K562 (cell line): ENCODE measurements around the gene RNF213. TPM values are rescaled to one million over a fixed set of nuclear protein-coding genes. Genes with fewer than 3 reads are reported as not detected.

Experiments
- ATAC-seq: fragments of 200-7000 bp; cut with Tn5 transposase; 3 replicates; pipeline ENCODE4 v1.9.1; 2020; ENCODE audit warnings: moderate library complexity
- BruUV-seq: library from RNA; stranded (reverse); fragments of 400-500 nt; replicated peaks from 2 replicates; lab custom pipeline; 2021; lab: Mats Ljungman, UMichigan
- CTCF ChIA-PET: fragments of 300-600 bp; formaldehyde crosslinking; extraction: SDS; loops from one replicate; lab custom pipeline; 2021; ENCODE audit warnings: low intra/inter-chr PET ratio; lab: Yijun Ruan, JAX
- POLR2A ChIA-PET: fragments of 300-600, 350-650 bp; sonication (Branson Sonifier 250); formaldehyde crosslinking; extraction: SDS; loops from one replicate; lab custom pipeline; 2021; ENCODE audit warnings: antibody characterized with exemption, inconsistent platforms; lab: Yijun Ruan, JAX
- DNase-seq, 4 experiments: peaks; one replicate each; pipeline versions ENCODE4 v3.0.0 to v3.0.0-alpha.2; 2011 to 2018; ENCODE audit warnings: low spot score in 3 of 4, mixed read lengths in 3 of 4; ENCODE audit errors: extremely low read depth in 1 of 4
- FAIRE-seq: peaks from 2 replicates; lab custom pipeline; 2011; peaks lifted over from hg19 to GRCh38; lab: Jason Lieb, UNC
- H2AFZ ChIP-seq: 2 replicates; pipeline ENCODE4 v1.6.0; 2011; ENCODE audit warnings: low read depth, low read length, control low read depth, inconsistent platforms
- H3K27ac ChIP-seq: fragments of 200-600 bp; 3 replicates; pipeline ENCODE4 v1.8.0; 2011; ENCODE audit warnings: low read depth, mild to moderate bottlenecking, control low read depth, inconsistent platforms, low read length, moderate library complexity, mixed read lengths; ENCODE audit errors: extremely low read depth
- H3K27me3 ChIP-seq, 2 experiments: fragments of 300-600 bp in 1 of 2; 2 replicates in 1 of 2; 3 replicates in 1 of 2; pipeline versions ENCODE4 v1.6.0 to v1.8.0; 2011; ENCODE audit warnings: inconsistent platforms in 2 of 2, low read length in 2 of 2, mild to moderate bottlenecking in 1 of 2, mixed read lengths in 1 of 2, moderate library complexity in 1 of 2; ENCODE audit not compliant: control insufficient read depth in 2 of 2, insufficient read depth in 2 of 2
- H3K36me3 ChIP-seq: fragments of 300-600 bp; 3 replicates; pipeline ENCODE4 v1.8.0; 2011; ENCODE audit warnings: mild to moderate bottlenecking, low read length, inconsistent platforms; ENCODE audit not compliant: control insufficient read depth, insufficient read depth
- H3K4me1 ChIP-seq, 2 experiments: fragments of 200-600 bp in 1 of 2; replicated peaks in 1 of 2; 2 replicates in 1 of 2; 3 replicates in 1 of 2; pipeline versions ENCODE4 v1.5.1 to v1.8.0; 2011; ENCODE audit warnings: inconsistent platforms in 2 of 2, low read length in 2 of 2, mild to moderate bottlenecking in 1 of 2, mixed read lengths in 1 of 2, moderate library complexity in 1 of 2; ENCODE audit not compliant: control insufficient read depth in 2 of 2, insufficient read depth in 2 of 2
- H3K4me2 ChIP-seq: 2 replicates; pipeline ENCODE4 v1.6.1; 2011; ENCODE audit warnings: low read length, control low read depth, inconsistent platforms, mixed read lengths; ENCODE audit not compliant: insufficient read depth
- H3K4me3 ChIP-seq: fragments of 200-600 bp; sonication (generic), shearing (Covaris generic); 2 replicates; pipeline ENCODE4 v1.5.1; 2016; ENCODE audit warnings: control low read depth, inconsistent platforms
- H3K79me2 ChIP-seq: fragments of 200-600 bp; 3 replicates; pipeline ENCODE4 v1.8.0; 2011; ENCODE audit warnings: low read length, inconsistent platforms; ENCODE audit not compliant: control insufficient read depth, insufficient read depth
- H3K9ac ChIP-seq, 2 experiments: 2 replicates each; pipeline versions ENCODE4 v1.6.0 to v1.6.1; 2011; ENCODE audit warnings: low read depth in 2 of 2, low read length in 2 of 2, control low read depth in 1 of 2, inconsistent platforms in 1 of 2, mild to moderate bottlenecking in 1 of 2, mixed read lengths in 1 of 2; ENCODE audit not compliant: insufficient read depth in 1 of 2
- H3K9me1 ChIP-seq: one replicate; pipeline ENCODE4 v1.6.0; 2011; ENCODE audit warnings: inconsistent platforms, mild to moderate bottlenecking, low read length, moderate library complexity; ENCODE audit not compliant: control insufficient read depth, insufficient read depth
- H3K9me3 ChIP-seq: replicated peaks from 2 replicates; pipeline ENCODE4 v1.5.1; 2011; ENCODE audit warnings: low read depth, low read length, inconsistent platforms; ENCODE audit not compliant: control insufficient read depth, insufficient read depth
- H4K20me1 ChIP-seq: replicated peaks from 2 replicates; pipeline ENCODE4 v1.6.1; 2011; ENCODE audit warnings: low read length, inconsistent platforms, mixed read lengths; ENCODE audit not compliant: control insufficient read depth, insufficient read depth
- AFF1 ChIP-seq, 2 experiments: fragments of 450-650 bp; IDR thresholded peaks; 2 replicates each; pipeline ENCODE4 v1.6.1; 2018; ENCODE audit warnings: mild to moderate bottlenecking in 2 of 2, low read depth in 1 of 2; ENCODE audit not compliant: partially characterized antibody in 2 of 2
- CBX5 ChIP-seq: IDR thresholded peaks from 2 replicates; pipeline ENCODE4 v1.6.1; 2014; ENCODE audit warnings: low read depth, borderline replicate concordance
- CREB5 ChIP-seq: fragments of 250-450 bp; sonication (Bioruptor Pico); IDR thresholded peaks from 2 replicates; pipeline ENCODE4 v1.5.0; 2020; ENCODE audit warnings: mild to moderate bottlenecking
- NCOA1 ChIP-seq: fragments of 450-650 bp; IDR thresholded peaks from 2 replicates; pipeline ENCODE4 v1.6.1; 2016; ENCODE audit warnings: low read depth
- POLR3A ChIP-seq: IDR thresholded peaks from 2 replicates; pipeline ENCODE4 v1.6.1; 2011; ENCODE audit warnings: borderline replicate concordance, mild to moderate bottlenecking, moderate library complexity; ENCODE audit not compliant: insufficient read length, insufficient read depth; ENCODE audit errors: extremely low read depth
- RB1 ChIP-seq: fragments of 450-650 bp; IDR thresholded peaks from 2 replicates; pipeline ENCODE4 v1.6.1; 2017; ENCODE audit warnings: low read depth, mild to moderate bottlenecking
- TCF15 ChIP-seq: fragments of 250-450 bp; sonication (Bioruptor Pico); IDR thresholded peaks from 2 replicates; pipeline ENCODE4 v1.8.0; 2022; ENCODE audit warnings: moderate library complexity, mild to moderate bottlenecking, inconsistent platforms
- VEZF1 ChIP-seq: fragments of 200-800 bp; sonication (Bioruptor generic); IDR thresholded peaks from 2 replicates; pipeline ENCODE4 v1.6.1; 2017; ENCODE audit warnings: missing genetic modification characterization, missing compliant biosample characterization
- XRCC4 ChIP-seq: IDR thresholded peaks from one replicate; pipeline ENCODE4 v1.6.1; 2011; ENCODE audit not compliant: insufficient read depth, insufficient read length; ENCODE audit errors: extremely low read depth
- ZNF143 ChIP-seq: sonication (generic); formaldehyde crosslinking; IDR thresholded peaks from 2 replicates; pipeline ENCODE4 v1.9.0; 2022; ENCODE audit warnings: mild to moderate bottlenecking, missing genetic modification reagents
- ZNF217 ChIP-seq: sonication (generic); formaldehyde crosslinking; IDR thresholded peaks from 2 replicates; pipeline ENCODE4 v1.8.0; 2022; ENCODE audit warnings: mild to moderate bottlenecking, missing genetic modification reagents
- ZNF384 ChIP-seq: IDR thresholded peaks from 2 replicates; pipeline ENCODE4 v1.6.1; 2012; ENCODE audit warnings: low read depth, low read length, improper control_type of control experiment
- ZNF507 ChIP-seq: conservative IDR thresholded peaks from 2 replicates; pipeline ENCODE4 v1.6.1; 2017; ENCODE audit warnings: missing genetic modification characterization, missing compliant biosample characterization
- ZNF551 ChIP-seq: fragments of 250-450 bp; sonication (Bioruptor Pico); IDR thresholded peaks from 2 replicates; pipeline ENCODE4 v1.5.0; 2021; ENCODE audit warnings: mild to moderate bottlenecking, moderate library complexity
- WGBS: fragments of 100-300 bp; shearing (Covaris generic); methylation state at CpG from one replicate; pipeline ENCODE4 v1.1.6; 2016; ENCODE audit warnings: low coverage, mixed read lengths; ENCODE audit not compliant: insufficient coverage; ENCODE audit errors: missing lambda C conversion rate; 5-methylcytosine and 5-hydroxymethylcytosine counted together
- in situ Hi-C: fragments of 300-500 bp; cut with MboI; formaldehyde crosslinking; loops from 4 replicates; pipeline ENCODE4 v1.15.0; 2018; ENCODE audit warnings: inconsistent platforms, mixed read lengths
- intact Hi-C: fragments of 100-400 bp; cut with micrococcal nuclease; formaldehyde crosslinking; loops from 2 replicates; pipeline ENCODE4 v1.14.2; 2022
- polyA plus RNA-seq, 8 experiments: library from polyadenylated mRNA; depleted of rRNA in 4 of 8; stranded (reverse) in 5 of 8; unstranded in 3 of 8; fragments of >200 nt; fragmentation: Nextera tagmentation in 2 of 8; fragmentation: Illumina TruSeq in 1 of 8; extraction: Ambion mirVana in 2 of 8; extraction: Trizol in 1 of 8; gene quantifications; 2 replicates each; pipeline versions ENCODE4 v1.2.1 to v1.2.3, GENCODE V29; 2011 to 2014; ENCODE audit warnings: inconsistent platforms in 1 of 8, missing spikeins in 1 of 8
- total RNA-seq, 7 experiments: library from RNA; depleted of rRNA in 6 of 7; stranded (reverse); fragments of >200 nt in 6 of 7; fragmentation: Illumina TruSeq in 2 of 7; extraction: Trizol in 2 of 7; gene quantifications; 2 replicates each; pipeline versions ENCODE4 v1.2.1 to v1.2.3, GENCODE V29; 2011 to 2021; ENCODE audit warnings: low replicate concordance in 1 of 7

RNF213 gene
- total and polyA plus RNA-seq, 9 of the 15 experiments (the other 6 are each of a cell fraction or from before 2014, with no cell fraction given) = 5.3 to 33.6 (median 17.9) TPM

- H3K27ac ChIP-seq = no peak overlapping the region
- ATAC-seq (no peak), FAIRE-seq (no peak), DNase-seq (no peak)
- in situ Hi-C loops (no loop called here), intact Hi-C loops (no loop called here)
- ChIA-PET POLR2A (interaction anchor here (1.5 kb wide), 1 partner anchor 250 kb away, joined by 4 read pairs; no protein-coding TSS in a partner anchor), CTCF (no interaction called here)
- 42% methylated on average over 4 of the region's 4 CpGs for WGBS
- peaks cover 42% of the 10 kb centered on the region; the same call in 2 of the 3 replicates for H3K36me3 ChIP-seq
- H3K79me2 ChIP-seq = no peaks in the 10 kb centered on the region
- H3K9ac ChIP-seq = no peak overlapping the region
- H2AFZ ChIP-seq = no peak overlapping the region
- H3K9me1 ChIP-seq = peaks cover 2% of the 10 kb centered on the region
- no peaks in the 10 kb centered on the region for H4K20me1 ChIP-seq
- no peak overlapping the region for H3K4me2 ChIP-seq
- H3K4me3 ChIP-seq = no peak overlapping the region
- BruUV-seq = no TSS peak
- no peaks in the 10 kb centered on the region for H3K9me3 ChIP-seq
- H3K27me3 ChIP-seq = peaks cover 4 to 13% of the 10 kb centered on the region in 2 experiments; a peak in 3 of 5 replicates
- no peaks in the 10 kb centered on the region for H3K4me1 ChIP-seq
- no peak for TF ChIP-seq CREB5 (CRISPR knock-in tag)
- no peak for TF ChIP-seq ZNF384
- TF ChIP-seq CBX5 = no peak
- no peak for TF ChIP-seq TCF15 (CRISPR knock-in tag)
- no peak for TF ChIP-seq RB1
- no peak for TF ChIP-seq XRCC4
- TF ChIP-seq AFF1 (IDR thresholded peaks at IDR 0.05; ENCODE audit: low read depth in 1 of 2, partially characterized antibody in 2 of 2) = no peak
- no peak for TF ChIP-seq ZNF217 (CRISPR knock-in tag)
- no peak for TF ChIP-seq POLR3A
- TF ChIP-seq ZNF551 (CRISPR knock-in tag) = no peak
- no peak for TF ChIP-seq ZNF507 (tag)
- no peak for TF ChIP-seq VEZF1 (CRISPR knock-in tag)
- no peak for TF ChIP-seq ZNF143
- TF ChIP-seq NCOA1 = no peak
Observed at GRCh38 chr17:80393961-80394360, 133.3 kb downstream of the RNF213 start.
